ENCODE results near the gene CNGA2. TPM values are rescaled to one million over a fixed set of nuclear protein-coding genes. Genes with fewer than 3 reads are reported as not detected.

The CNGA2 gene
- total RNA-seq, 2 donors from 2014 or later, result not detected

GRCh38 chrX:151746502-151746901 lies 12.0 kb downstream of the CNGA2 start:
- Histone ChIP-seq H3K9ac (ENCODE audit: low read depth in 2 of 2, low read length in 2 of 2) (no peak overlapping the region), H3K27ac (no peak overlapping the region), H3K9me3 (no peaks in the 10 kb centered on the region), H3K4me3 (no peak overlapping the region), H3K27me3 (no peaks in the 10 kb centered on the region), H3K4me1 (no peaks in the 10 kb centered on the region), H3K36me3 (no peaks in the 10 kb centered on the region)
- no peak for TF ChIP-seq CTCF (IDR thresholded peaks at IDR 0.05)
- DNase-seq, result no peak
- intact Hi-C loops (cut with DNase I), result no loop called here

GRCh38 chrX:151750511-151750910 lies 16.0 kb downstream of the CNGA2 start:
- Histone ChIP-seq H3K9me3 (no peaks in the 10 kb centered on the region), H3K27me3 (no peaks in the 10 kb centered on the region), H3K9ac (ENCODE audit: low read depth in 2 of 2, low read length in 2 of 2) (no peak overlapping the region), H3K4me3 (no peak overlapping the region), H3K27ac (no peak overlapping the region), H3K4me1 (no peaks in the 10 kb centered on the region), H3K36me3 (no peaks in the 10 kb centered on the region)
- no peak for DNase-seq
- intact Hi-C loops (cut with DNase I), result loop anchor here (5.0 kb wide), 1 partner anchor 1072 kb away; no protein-coding TSS in a partner anchor
- no peak for TF ChIP-seq CTCF (IDR thresholded peaks at IDR 0.05)

GRCh38 chrX:151752847-151753246 lies 18.3 kb downstream of the CNGA2 start:
- H3K4me3 ChIP-seq, result no peak overlapping the region
- no peaks in the 10 kb centered on the region for H3K36me3 ChIP-seq
- H3K9ac ChIP-seq (ENCODE audit: low read depth in 2 of 2, low read length in 2 of 2), result no peak overlapping the region
- H3K9me3 ChIP-seq, result no peaks in the 10 kb centered on the region
- no peaks in the 10 kb centered on the region for H3K27me3 ChIP-seq
- H3K4me1 ChIP-seq, result no peaks in the 10 kb centered on the region
- intact Hi-C loops (cut with DNase I), result loop anchor here (2.0 to 5.0 kb wide), 2 partner anchors 884 to 1069 kb away; partner anchors contain the start of gene GABRQ
- DNase-seq, result no peak
- no peak for TF ChIP-seq CTCF (IDR thresholded peaks at IDR 0.05)
- H3K27ac ChIP-seq, result no peak overlapping the region

GRCh38 chrX:151753313-151754046 lies 18.9 kb downstream of the CNGA2 start:
- intact Hi-C loops (cut with DNase I), result loop anchor here (2.0 to 5.0 kb wide), 2 partner anchors 883 to 1069 kb away; partner anchors contain the start of gene GABRQ
- TF ChIP-seq CTCF (IDR thresholded peaks at IDR 0.05), result peak; percentile 83
- H3K4me1 ChIP-seq, result no peaks in the 10 kb centered on the region
- DNase-seq, result peak; percentile 34
- H3K9ac ChIP-seq (ENCODE audit: low read depth in 2 of 2, low read length in 2 of 2), result no peak overlapping the region
- H3K4me3 ChIP-seq, result no peak overlapping the region
- no peak overlapping the region for H3K27ac ChIP-seq
- H3K36me3 ChIP-seq, result no peaks in the 10 kb centered on the region
- no peaks in the 10 kb centered on the region for H3K9me3 ChIP-seq
- H3K27me3 ChIP-seq, result no peaks in the 10 kb centered on the region

GRCh38 chrX:151754047-151754429 lies 19.5 kb downstream of the CNGA2 start:
- TF ChIP-seq CTCF (IDR thresholded peaks at IDR 0.05), result no peak
- H3K27me3 ChIP-seq, result no peaks in the 10 kb centered on the region
- no peak overlapping the region for H3K27ac ChIP-seq
- no peaks in the 10 kb centered on the region for H3K4me1 ChIP-seq
- no peak overlapping the region for H3K9ac ChIP-seq (ENCODE audit: low read depth in 2 of 2, low read length in 2 of 2)
- H3K4me3 ChIP-seq, result no peak overlapping the region
- H3K9me3 ChIP-seq, result no peaks in the 10 kb centered on the region
- intact Hi-C loops (cut with DNase I), result loop anchor here (5.0 kb wide), 1 partner anchor 1068 kb away; no protein-coding TSS in a partner anchor
- DNase-seq, result no peak
- H3K36me3 ChIP-seq, result no peaks in the 10 kb centered on the region
